CD4-positive, alpha-beta T cell treated with Interleukin-15 for 4 hours (primary cell): Measurements from ENCODE around the gene C11orf65.

Experiments
- DNase-seq: peaks from one replicate; pipeline ENCODE4 v3.0.0-alpha.2; 2020; ENCODE audit warnings: low spot score

Gene C11orf65

DNA sequence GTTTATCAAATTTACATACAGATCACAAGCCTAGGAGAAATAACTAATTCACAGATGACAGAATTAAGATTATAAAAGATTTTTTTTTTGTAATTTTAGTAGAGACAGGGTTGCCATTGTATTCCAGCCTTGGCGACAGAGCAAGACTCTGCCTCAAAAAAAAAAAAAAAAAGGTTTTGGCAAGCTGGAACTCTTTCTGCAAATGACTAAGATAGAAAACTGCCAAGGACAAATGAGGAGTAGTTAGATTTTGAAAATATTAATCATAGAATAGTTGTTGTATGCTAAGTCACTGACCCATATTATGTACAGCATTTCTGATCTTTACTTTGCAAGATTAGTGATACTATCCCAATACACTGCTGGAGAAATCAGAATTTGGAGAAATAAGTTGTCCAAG, 99.2 kb downstream of the C11orf65 start:
- no peak for DNase-seq

- DNase-seq, result no peak
These were observed 103.2 kb downstream of the C11orf65 start for GRCh38 chr11:108364159-108364558.

- no peak for DNase-seq
These were observed 115.9 kb downstream of the C11orf65 start for GRCh38 chr11:108351468-108351867.

- no peak for DNase-seq
These were observed 120.9 kb downstream of the C11orf65 start for GRCh38 chr11:108346451-108346850.

DNA sequence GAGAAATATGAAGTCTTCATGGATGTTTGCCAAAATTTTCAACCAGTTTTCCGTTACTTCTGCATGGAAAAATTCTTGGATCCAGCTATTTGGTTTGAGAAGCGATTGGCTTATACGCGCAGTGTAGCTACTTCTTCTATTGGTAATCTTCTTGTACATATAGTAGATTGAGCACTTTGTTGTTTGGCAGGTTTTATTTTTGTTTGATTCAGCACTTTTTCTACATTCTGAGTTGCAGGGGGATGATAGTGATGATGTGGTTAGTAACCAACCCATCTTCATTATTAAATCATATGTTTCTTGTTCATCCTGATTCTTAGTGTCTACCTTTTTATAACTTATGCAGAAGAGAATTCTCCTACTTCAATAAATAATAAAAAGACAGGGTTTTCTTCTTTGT, 121.6 kb downstream of the C11orf65 start:
- DNase-seq, result no peak

GRCh38 chr11:108343714-108344113, 123.6 kb downstream of the C11orf65 start:
- no peak for DNase-seq

DNA sequence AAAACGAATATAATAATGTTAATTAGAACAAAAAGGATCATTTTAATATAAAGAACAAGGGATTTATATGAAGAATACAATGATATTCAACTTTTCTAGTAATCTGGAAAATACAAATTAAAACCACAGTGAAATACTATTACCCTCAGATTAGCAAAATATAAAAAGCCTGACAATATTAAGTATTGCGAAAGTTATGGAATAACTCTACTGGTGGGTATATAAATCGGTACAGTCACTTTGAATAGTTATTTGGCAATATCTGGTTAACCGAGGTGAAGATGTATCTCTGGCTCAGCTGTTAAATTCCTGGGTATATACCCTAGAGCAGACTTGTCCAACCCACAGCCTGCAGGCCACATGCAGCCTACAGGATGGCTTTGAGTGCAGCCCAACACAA, 125.7 kb downstream of the C11orf65 start:
- DNase-seq, result no peak

DNA sequence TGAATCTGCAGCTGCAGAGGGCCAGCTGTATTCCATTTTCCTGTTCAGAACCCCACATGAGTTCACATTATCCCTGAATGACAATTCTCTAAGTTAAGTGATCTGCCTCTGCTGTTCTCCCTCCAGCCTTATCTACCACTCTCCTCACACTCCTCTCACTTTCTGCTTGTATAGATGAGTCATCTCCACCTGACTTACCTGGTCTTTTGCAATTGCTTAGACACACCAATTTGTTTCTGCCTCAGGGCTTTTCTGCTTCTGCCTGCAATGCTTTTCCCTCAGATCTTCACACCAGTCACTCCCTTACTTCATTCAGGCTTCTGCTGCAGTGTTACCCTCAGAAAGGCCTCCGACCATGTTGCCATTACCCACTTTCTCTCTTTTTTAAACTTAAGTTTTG, 126.4 kb downstream of the C11orf65 start:
- DNase-seq, result no peak

DNA sequence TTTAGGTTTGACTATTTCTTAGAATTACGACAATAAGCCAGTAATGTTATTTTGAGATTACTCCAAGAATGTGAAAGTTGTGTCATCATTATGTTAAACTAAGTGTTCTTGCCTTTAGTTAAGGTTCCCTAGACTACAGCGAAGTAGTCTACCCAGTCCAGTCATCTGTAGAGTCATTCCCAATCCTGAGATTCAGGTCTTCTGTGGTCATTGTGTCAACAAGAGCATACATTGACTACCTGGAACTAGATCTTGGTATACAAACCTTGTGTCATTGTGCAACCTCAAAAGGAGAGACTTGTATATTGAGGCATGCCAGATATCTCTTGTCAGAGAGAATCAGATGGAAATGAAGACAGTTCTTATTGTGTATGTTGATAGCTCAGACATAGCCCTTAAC, 128.6 kb downstream of the C11orf65 start:
- no peak for DNase-seq

GRCh38 chr11:108333403-108333899, 133.9 kb downstream of the C11orf65 start:
- no peak for DNase-seq
